ENCODE data around the gene FAM149A. TPM values are rescaled to one million over a fixed set of nuclear protein-coding genes. Genes with fewer than 3 reads are reported as not detected.

The FAM149A gene
- total RNA-seq, 1 donor from 2014 or later: 0.33 TPM

- no peak for TF ChIP-seq CTCF (IDR thresholded peaks at IDR 0.05; ENCODE audit: unreplicated experiment)
- Mint-ChIP-seq H3K4me3 (ENCODE audit: unreplicated experiment) (no peak overlapping the region), H3K27me3 (ENCODE audit: unreplicated experiment) (peaks cover 4% of the 10 kb centered on the region), H3K4me1 (ENCODE audit: unreplicated experiment) (peaks cover 12% of the 10 kb centered on the region), H3K27ac (ENCODE audit: unreplicated experiment) (no peak overlapping the region), H3K36me3 (ENCODE audit: low read depth, unreplicated experiment) (no peaks in the 10 kb centered on the region), H3K9me3 (ENCODE audit: unreplicated experiment) (no peaks in the 10 kb centered on the region)
- DNase-seq (ENCODE audit: low spot score): no peak
These were observed 12.2 kb upstream of the FAM149A start for GRCh38 chr4:186092296-186092695.

GRCh38 chr4:186095406-186095805 is 9.1 kb upstream of the FAM149A start:
- TF ChIP-seq CTCF (IDR thresholded peaks at IDR 0.05; ENCODE audit: unreplicated experiment): no peak
- H3K4me3 Mint-ChIP-seq (ENCODE audit: unreplicated experiment): no peak overlapping the region
- H3K27me3 Mint-ChIP-seq (ENCODE audit: unreplicated experiment): peaks cover 4% of the 10 kb centered on the region
- no peaks in the 10 kb centered on the region for H3K9me3 Mint-ChIP-seq (ENCODE audit: unreplicated experiment)
- no peak overlapping the region for H3K27ac Mint-ChIP-seq (ENCODE audit: unreplicated experiment)
- peaks cover 2% of the 10 kb centered on the region for H3K4me1 Mint-ChIP-seq (ENCODE audit: unreplicated experiment)
- no peak for DNase-seq (ENCODE audit: low spot score)
- H3K36me3 Mint-ChIP-seq (ENCODE audit: low read depth, unreplicated experiment): no peaks in the 10 kb centered on the region

GRCh38 chr4:186096681-186097165 is 7.8 kb upstream of the FAM149A start:
- Mint-ChIP-seq H3K27ac (ENCODE audit: unreplicated experiment) (no peak overlapping the region), H3K4me1 (ENCODE audit: unreplicated experiment) (no peaks in the 10 kb centered on the region), H3K36me3 (ENCODE audit: low read depth, unreplicated experiment) (no peaks in the 10 kb centered on the region), H3K4me3 (ENCODE audit: unreplicated experiment) (no peak overlapping the region), H3K27me3 (ENCODE audit: unreplicated experiment) (peaks cover 2% of the 10 kb centered on the region), H3K9me3 (ENCODE audit: unreplicated experiment) (no peaks in the 10 kb centered on the region)
- no peak for DNase-seq (ENCODE audit: low spot score)
- TF ChIP-seq CTCF (IDR thresholded peaks at IDR 0.05; ENCODE audit: unreplicated experiment): no peak

GRCh38 chr4:186097386-186097785 is 7.1 kb upstream of the FAM149A start:
- H3K27me3 Mint-ChIP-seq (ENCODE audit: unreplicated experiment): peaks cover 2% of the 10 kb centered on the region
- no peak overlapping the region for H3K4me3 Mint-ChIP-seq (ENCODE audit: unreplicated experiment)
- H3K4me1 Mint-ChIP-seq (ENCODE audit: unreplicated experiment): no peaks in the 10 kb centered on the region
- H3K27ac Mint-ChIP-seq (ENCODE audit: unreplicated experiment): no peak overlapping the region
- H3K36me3 Mint-ChIP-seq (ENCODE audit: low read depth, unreplicated experiment): no peaks in the 10 kb centered on the region
- TF ChIP-seq CTCF (IDR thresholded peaks at IDR 0.05; ENCODE audit: unreplicated experiment): no peak
- H3K9me3 Mint-ChIP-seq (ENCODE audit: unreplicated experiment): no peaks in the 10 kb centered on the region
- no peak for DNase-seq (ENCODE audit: low spot score)

- Mint-ChIP-seq H3K27me3 (ENCODE audit: unreplicated experiment) (peaks cover 9% of the 10 kb centered on the region), H3K9me3 (ENCODE audit: unreplicated experiment) (no peaks in the 10 kb centered on the region), H3K27ac (ENCODE audit: unreplicated experiment) (no peak overlapping the region), H3K4me1 (ENCODE audit: unreplicated experiment) (peaks cover 4% of the 10 kb centered on the region), H3K4me3 (ENCODE audit: unreplicated experiment) (no peak overlapping the region), H3K36me3 (ENCODE audit: low read depth, unreplicated experiment) (no peaks in the 10 kb centered on the region)
- TF ChIP-seq CTCF (IDR thresholded peaks at IDR 0.05; ENCODE audit: unreplicated experiment): no peak
- DNase-seq (ENCODE audit: low spot score): no peak
These were observed 1.6 kb upstream of the FAM149A start for GRCh38 chr4:186102931-186103330.

Data from endothelial cell (in vitro differentiated cells).